ENCODE results near the gene TCF23. TPM values are rescaled to one million over a fixed set of nuclear protein-coding genes. Genes with fewer than 3 reads are reported as not detected.

Gene TCF23
- total and polyA plus RNA-seq, 2 of the 8 experiments (the other 6 are each of a cell fraction or from before 2014, with no cell fraction given) = 0.02 TPM; not detected in 1

DNA sequence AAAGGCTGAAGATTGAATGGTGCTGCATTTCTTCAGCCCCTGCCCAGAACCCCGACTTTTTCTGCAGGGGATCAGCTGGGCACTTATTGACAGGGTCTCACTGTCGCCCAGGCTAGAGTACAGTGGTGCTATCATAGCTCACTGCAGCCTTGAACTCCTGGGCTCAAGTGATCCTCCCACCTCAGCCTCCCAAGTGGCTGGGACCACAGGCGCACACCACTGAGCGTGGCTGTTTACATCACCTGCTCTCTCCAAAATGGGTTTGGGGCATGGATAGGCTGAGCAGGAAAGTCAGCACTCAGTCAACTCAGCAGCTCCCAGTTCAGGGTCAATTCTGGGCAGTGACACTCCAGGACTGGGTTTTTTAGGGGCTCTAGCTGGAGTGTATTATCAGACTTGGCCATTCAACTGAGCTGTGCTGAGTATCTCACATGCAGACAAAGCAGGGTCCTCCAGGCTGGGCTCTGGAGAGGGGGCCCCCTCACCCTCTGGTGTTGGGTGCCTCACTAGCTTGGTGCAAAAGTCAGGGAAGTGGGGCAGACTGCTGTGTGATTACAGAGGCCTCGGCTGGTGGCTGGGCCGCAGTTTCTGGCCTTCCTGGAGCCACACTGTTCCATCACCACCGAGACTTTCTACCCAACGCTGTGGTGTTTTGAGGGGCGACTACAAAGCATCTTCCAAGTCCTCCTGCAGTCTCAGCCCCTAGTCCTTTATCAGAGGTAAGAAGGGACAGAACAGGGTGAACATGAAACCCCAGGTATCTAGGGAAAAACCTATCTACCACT is 20.7 kb upstream of the TCF23 start (continued):
- TF ChIP-seq, protein P1, sequence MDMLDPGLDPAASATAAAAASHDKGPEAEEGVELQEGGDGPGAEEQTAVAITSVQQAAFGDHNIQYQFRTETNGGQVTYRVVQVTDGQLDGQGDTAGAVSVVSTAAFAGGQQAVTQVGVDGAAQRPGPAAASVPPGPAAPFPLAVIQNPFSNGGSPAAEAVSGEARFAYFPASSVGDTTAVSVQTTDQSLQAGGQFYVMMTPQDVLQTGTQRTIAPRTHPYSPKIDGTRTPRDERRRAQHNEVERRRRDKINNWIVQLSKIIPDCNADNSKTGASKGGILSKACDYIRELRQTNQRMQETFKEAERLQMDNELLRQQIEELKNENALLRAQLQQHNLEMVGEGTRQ (IDR thresholded peaks at IDR 0.05; ENCODE audit: low read length) = no peak
- no peak for TF ChIP-seq NRF1 (IDR thresholded peaks at IDR 0.05; ENCODE audit: low read depth, low read length)
- TF ChIP-seq SAP30 (IDR thresholded peaks at IDR 0.05; ENCODE audit: insufficient read depth, insufficient replicate concordance, low read length) = no peak
- no peak for TF ChIP-seq KDM5A (IDR thresholded peaks at IDR 0.05; ENCODE audit: low read length)
- TF ChIP-seq CTCF (IDR thresholded peaks at IDR 0.05; ENCODE audit: control extremely low read depth in 1 of 3, insufficient read depth in 1 of 3, low read depth in 1 of 3, low read length in 3 of 3) = no peak
- no peak for TF ChIP-seq RBBP5 (IDR thresholded peaks at IDR 0.05; ENCODE audit: borderline replicate concordance, low read depth, low read length)
- TF ChIP-seq RFX5 (IDR thresholded peaks at IDR 0.05; ENCODE audit: borderline replicate concordance, low read depth, low read length) = no peak
- TF ChIP-seq TCF12 (IDR thresholded peaks at IDR 0.05; ENCODE audit: low read depth, low read length) = no peak
- no peak for TF ChIP-seq EZH2 (IDR thresholded peaks at IDR 0.05; ENCODE audit: low read depth, low read length, severe bottlenecking)
